Inflammatory macrophage treated with lipopolysaccharide for 4 hours (primary cell): ENCODE results near the gene HIVEP3.

ENCODE experiments used
- DNase-seq: peaks from one replicate; pipeline ENCODE4 v3.0.0-alpha.2; 2020

HIVEP3 gene

GRCh38 chr1:41642922-41643821 is 275.6 kb downstream of the HIVEP3 start:
- DNase-seq = no peak

DNA sequence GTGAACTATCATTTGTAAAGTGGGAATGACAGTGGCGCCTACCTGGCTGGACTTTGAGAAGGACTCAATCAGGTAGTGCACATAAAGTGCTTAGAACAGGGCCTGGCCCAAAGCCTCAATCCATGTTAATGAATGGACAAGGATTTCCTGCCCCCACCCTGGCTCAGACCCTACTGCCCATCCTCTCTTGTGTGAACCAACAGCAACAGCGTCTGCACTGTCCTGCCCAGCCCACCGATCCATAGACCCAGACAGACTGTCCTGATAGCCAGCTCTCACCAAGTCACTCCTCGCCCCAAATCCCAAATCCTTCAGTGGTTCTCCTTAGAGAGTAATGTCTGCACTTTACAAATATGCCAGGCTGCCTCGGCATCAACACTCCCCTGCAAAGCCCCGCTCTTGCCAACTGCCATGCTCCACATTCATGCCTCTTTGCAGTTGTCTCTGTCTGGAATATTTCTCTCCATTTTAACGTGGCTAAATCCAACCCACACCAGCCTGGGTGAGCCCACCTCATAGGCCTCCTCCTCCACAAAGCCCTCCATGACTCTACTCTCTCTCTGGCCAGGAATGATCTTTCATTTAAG is 276.7 kb downstream of the HIVEP3 start:
- DNase-seq = no peak

DNA sequence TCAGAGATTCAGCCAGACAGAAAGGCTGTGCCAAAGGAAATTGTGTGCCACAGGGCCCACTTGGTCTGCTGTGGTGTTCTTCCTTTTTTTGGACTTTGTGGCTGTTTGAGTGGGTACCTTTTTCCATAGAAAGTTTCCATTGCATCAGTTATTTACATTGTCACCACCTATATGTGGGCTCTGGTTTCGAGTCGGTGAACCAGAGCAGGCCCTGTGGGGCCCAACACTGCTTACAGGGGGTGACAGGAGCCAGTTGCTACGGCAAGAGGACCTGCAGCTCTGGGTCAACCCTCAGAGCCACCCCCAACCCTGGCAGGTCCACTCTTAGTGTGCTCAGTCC is 277.3 kb downstream of the HIVEP3 start:
- DNase-seq = no peak

DNA sequence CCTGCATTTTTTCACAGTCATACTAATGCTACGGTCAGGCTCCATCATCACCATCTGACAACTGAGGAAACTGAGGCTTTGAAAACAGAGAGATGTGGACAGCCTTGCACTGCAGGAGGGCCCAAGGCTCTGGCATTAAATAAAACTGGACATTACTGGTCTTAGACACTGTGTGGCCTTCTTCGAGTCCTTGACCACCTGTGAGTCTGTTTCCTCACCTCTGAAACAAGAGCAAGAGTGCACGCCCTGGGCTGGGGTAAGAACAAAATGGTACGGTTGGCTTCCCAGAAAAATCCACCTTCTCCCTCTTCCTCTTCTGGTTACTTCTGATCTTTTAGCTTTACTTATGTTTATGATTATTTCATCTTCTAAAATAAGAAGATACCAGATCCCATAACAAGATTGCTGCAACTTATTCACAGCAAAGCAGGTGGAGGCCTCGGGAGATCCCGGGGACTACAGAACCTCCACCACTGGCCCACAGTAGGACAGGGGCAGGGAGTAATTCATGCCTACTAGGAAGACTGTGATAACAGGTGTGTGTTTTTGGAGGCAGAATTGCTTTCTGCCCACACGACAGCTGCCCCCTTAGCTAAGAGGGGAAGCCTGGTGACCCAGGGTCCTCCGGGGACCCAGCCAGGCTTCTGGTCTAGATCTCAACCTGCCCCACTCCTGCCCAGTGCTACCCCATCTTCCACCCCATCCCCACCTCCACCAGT is 277.8 kb downstream of the HIVEP3 start:
- no peak for DNase-seq

GRCh38 chr1:41640141-41640751 is 278.5 kb downstream of the HIVEP3 start:
- no peak for DNase-seq

- DNase-seq = peak; percentile 82
Measured at GRCh38 chr1:41639332-41639936, 279.3 kb downstream of the HIVEP3 start.

DNA sequence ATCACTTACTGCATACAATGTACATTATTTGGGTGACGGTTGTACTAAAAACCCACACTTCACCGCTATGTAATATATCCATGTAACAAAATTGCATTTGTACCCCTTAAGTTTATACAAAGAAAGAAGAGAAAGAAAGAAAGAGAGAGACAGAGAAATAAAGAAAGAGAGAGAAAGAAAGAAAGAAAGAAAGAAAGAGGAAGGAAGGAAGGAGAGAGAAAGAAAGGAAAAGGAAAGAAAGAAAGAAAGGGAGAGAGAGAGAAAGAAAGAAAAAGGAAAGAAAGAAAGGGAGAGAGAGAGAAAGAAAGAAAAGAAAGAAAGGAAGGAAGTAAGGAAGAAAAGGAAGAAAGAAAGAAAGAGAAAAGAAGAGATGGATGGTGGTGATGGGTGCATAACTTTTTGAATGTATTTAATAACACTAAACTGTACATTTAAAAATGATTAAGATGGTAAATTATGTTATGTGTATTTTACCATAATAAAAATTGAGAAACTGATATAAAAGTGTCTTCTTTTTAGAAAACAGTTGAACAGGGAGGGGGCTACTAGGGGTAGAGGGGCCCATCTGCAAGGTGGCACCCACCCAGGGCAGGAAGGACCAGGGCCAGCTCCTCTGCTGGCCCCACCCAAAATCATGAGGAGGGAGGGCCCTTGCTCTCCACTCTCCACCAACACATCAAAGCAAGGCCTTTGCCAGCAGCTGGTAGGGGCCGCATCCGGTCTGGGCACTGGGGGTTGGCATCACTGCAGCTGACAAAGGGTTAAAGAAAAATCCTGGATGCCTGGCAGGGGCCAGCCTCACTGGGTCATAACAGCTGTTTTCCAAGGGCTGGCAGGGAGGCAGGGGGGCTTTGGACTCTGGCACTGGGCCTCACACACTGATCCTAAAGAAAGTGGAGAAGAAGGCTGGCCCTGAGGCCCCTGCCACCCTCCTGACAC is 280.4 kb downstream of the HIVEP3 start:
- DNase-seq = no peak

DNA sequence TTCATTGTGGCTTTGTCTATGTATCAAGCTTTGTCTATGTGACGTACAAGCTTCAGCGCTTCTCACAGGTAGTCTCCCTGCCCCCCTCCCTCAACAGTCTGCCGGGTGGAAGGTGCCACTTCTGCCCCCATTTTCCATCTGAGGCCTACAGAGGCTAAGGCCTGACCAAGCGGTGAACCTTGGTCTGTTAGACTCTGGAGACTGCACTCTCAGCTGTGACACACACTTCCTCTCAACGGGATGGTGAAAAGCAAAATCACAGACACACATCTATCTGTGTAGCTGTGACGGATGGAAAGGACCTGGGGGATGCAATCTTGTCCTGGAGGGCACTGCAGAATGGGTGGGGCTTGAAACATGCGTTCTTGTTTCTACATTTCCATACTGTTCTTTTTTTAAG is 281.4 kb downstream of the HIVEP3 start:
- no peak for DNase-seq

- DNase-seq = no peak
Measured at GRCh38 chr1:41633764-41634163, 285.0 kb downstream of the HIVEP3 start.

DNA sequence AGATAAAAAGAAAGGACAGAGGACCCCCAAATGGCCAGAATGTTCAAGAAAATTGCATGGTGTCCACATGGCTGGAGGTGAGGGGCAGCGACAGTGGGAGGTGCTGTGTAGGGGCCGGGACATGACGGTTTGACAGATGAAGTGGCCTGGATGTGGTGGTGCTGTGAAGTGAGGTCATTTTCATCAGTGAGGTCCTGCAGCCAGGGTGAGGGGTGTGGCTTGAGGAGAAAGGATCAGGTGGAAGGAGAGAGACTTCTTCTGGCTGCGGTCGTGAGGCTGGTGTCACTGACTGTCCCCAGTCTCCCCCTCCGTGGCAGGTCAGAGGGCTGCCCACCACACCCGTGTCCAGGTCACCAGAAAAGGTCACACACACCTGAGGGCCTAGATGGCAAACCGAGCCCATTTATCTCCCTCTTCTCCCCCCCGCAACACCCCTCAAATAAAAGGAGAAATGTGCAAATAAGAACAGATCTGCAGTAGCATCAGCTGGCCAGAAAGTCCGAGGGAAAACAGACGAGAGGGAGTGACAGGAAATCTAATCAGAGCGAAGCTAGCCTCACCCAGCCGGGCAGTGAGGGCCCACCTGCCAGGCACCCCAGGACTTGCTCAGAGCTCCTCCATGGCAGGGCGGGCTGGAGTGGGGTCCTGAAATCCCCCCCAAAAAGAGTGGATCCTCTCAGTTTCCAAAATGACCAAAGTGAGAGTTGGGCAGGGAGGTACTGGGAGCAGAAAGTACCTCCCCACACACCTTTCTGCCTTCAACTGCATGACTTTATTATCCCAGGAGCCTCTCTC is 285.7 kb downstream of the HIVEP3 start:
- no peak for DNase-seq

DNA sequence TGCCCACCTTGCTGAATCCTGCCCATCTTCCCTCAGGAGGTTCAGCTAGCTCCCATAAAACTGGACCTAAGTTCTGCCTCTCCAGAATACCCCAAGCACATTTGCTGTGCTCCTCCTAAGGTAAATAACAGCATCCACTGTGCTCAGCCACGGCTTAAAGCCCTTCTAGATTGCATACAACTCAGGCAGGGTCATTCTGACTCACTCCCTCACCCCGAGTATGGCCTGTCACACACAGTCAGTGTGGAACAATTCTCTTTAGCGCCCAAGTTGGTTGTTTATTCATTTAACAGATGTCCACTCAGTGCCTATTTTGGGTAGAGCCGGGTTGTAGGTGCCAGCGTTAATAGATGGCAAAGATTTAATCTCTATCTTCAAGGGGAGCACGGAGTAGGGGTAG is 286.8 kb downstream of the HIVEP3 start:
- no peak for DNase-seq

DNA sequence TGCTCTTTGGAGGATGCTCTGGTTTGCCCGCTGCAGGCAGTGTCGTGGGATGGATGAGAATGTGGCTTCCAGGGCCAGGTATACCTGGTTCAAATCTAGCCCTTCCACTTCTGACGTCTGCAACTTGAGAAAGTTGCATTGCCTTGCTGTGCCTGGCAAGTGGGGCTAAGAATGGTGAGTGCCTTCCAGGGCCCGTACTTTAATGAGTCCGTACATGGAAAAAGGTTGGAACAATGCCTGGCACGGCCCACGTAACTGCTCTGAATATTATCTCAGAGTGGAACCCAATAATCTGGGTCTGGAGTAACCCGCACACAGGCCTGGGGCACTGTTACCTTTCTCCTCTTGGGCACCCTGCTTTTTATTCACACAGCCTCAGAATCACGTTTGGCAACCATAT is 287.6 kb downstream of the HIVEP3 start:
- DNase-seq = no peak

GRCh38 chr1:41629571-41629970 is 289.2 kb downstream of the HIVEP3 start:
- DNase-seq = no peak

DNA sequence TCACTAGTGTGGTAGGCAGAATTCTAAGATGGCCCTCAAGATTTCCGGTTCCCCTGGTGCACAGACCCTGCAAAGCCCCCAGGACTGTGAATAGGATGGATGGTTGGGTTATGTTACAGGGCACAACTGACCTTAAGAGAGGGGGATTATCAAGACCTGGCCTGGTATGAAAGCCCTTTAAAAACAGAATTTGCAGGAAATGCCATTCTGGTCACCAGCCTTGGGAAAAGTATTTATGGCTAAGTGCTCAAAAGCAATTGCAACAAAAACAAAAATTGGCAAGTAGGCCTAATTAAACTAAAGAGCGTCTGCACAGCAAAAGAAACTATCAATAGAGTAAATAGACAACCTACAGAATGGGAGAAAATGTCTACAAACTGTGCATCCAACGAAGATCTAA is 289.6 kb downstream of the HIVEP3 start:
- no peak for DNase-seq

GRCh38 chr1:41627491-41628280 is 291.0 kb downstream of the HIVEP3 start:
- DNase-seq = no peak

DNA sequence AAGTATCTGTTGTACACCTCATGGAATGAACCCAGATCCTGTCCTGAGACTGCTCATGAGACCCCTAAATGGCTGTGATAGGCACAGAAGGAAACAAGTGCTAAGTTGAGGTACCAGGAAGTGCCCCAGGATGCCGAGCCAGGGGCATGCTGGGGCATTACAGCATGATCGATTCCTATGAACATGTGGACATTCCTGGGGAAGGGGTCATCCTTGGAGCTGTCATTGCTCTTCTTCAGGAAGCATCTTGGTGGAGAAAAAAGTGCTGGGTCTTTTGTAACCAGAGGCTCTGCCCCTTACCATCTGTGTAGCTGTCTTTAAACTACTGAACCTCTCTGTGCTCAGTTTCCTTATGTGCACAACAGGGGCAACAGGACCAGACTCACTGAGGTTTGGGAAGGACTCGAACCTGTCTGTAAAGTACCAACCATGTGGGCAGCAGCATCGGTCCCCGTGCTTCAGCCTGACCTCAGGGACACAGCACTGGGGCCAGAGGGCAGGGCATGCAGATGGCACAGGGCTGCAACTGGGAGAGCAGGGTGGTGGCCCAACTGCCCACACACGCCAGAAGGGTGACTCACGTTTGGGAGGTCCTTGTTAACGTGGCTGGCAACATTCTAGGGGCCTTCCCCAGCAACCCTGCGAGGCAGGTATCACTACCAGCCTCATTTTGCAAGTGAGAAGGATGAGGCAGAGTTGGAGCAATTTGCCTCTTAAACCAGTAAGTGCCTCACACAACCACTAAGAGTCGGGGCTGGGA is 291.9 kb downstream of the HIVEP3 start:
- peak; percentile 70 for DNase-seq

DNA sequence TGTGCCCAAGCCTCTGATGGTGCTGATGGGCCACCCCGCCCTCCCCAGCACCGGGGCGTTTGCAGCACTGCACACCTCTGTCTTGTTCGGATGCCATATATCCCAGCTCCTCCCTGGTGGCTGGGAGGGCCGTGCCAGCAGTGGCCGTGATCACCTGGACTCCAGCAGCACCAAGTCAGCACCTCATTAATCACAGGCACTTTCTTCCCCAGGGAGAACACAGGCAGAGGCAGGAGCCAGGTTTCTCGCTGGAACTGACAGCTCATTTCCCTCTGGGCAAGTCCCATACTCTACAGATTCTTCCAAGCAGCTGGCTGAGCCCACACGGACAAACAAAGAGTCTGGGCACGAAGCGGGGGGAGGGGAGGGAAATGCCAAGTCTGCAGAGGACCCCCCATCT is 292.6 kb downstream of the HIVEP3 start:
- DNase-seq = no peak

- no peak for DNase-seq
Measured at GRCh38 chr1:41623736-41624135, 295.0 kb downstream of the HIVEP3 start.
